ENCODE results near the gene OVOL3.

Gene OVOL3

DNA sequence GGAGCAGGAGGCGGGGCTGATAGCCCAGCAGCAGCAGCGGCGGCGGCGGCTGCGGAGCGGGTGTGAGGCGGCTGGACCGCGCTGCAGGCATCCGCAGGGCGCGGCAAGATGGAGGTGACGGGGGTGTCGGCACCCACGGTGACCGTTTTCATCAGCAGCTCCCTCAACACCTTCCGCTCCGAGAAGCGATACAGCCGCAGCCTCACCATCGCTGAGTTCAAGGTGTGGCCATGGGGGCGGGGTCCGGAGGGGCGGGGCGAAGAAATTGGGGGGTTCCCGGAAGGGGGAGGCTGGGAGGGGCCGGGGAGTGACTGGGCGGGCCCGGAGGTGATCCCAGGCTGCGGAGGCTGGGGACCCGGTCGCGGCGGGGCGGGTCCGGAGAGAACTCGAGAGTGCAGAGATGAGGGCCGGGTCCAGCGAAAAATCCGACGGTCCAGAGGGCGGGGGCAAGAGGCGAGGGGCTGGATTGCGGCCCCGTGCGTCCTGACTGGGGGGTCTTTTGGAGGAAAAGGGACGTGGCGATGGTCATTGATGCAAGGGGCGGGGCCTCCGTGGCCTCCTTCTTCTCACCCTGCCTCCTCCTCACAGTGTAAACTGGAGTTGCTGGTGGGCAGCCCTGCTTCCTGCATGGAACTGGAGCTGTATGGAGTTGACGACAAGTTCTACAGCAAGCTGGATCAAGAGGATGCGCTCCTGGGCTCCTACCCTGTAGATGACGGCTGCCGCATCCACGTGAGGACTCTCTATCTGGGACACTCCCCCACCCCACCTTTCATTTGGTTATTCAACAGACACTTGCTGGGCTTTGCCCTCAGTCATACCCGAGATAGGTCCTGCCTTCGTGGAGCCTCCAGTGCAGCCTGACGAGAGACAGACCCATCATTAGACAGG lies 4.8 kb downstream of the OVOL3 start, which contains the start of gene TBCB:
TBCB (plus strand) TSS at position 16 of the 891 bp plus-strand sequence; CDS start at position 109, 93 bp downstream.
- peak within 1 kb of the TSS; percentile 60 for H3K4ac ChIP-seq (ENCODE audit: low read depth, low read length)
- H3K27ac ChIP-seq (ENCODE audit: low read depth, low read length) = peak within 1 kb of the TSS; percentile 79
- H2BK12ac ChIP-seq (ENCODE audit: low read length) = no peak within 1 kb of the TSS
- H4K8ac ChIP-seq (ENCODE audit: low read depth, low read length) = peak within 1 kb of the TSS; percentile 91
- H3K36me3 ChIP-seq (ENCODE audit: control insufficient read depth in 1 of 2, insufficient read depth in 2 of 2, low read length in 2 of 2) = peaks cover 33 to 44% of the 10 kb centered on the region in 2 experiments
- peak within 1 kb of the TSS; percentile 93 for H3K4me2 ChIP-seq (ENCODE audit: low read length)
- H3K14ac ChIP-seq (ENCODE audit: low read length) = peak within 1 kb of the TSS; percentile 70
- peaks cover 14 to 16% of the 10 kb centered on the region in 2 experiments for H3K4me1 ChIP-seq (ENCODE audit: control insufficient read depth in 1 of 2, insufficient read depth in 2 of 2, low read length in 2 of 2)
- H3K18ac ChIP-seq (ENCODE audit: low read length) = peak within 1 kb of the TSS; percentile 67
- H3K27me3 ChIP-seq (ENCODE audit: insufficient read depth, low read length) = no peaks in the 10 kb centered on the region
- peaks cover 12% of the 10 kb centered on the region for H3K79me2 ChIP-seq (ENCODE audit: control insufficient read depth, insufficient read depth, low read length, poor library complexity)
- peak within 1 kb of the TSS; percentile 70 for H4K12ac ChIP-seq (ENCODE audit: low read depth, low read length)
- no peaks in the 10 kb centered on the region for H3K9me3 ChIP-seq (ENCODE audit: insufficient read depth, low read depth, low read length)
- no peak for DNase-seq
- peak within 1 kb of the TSS; percentile 71 for H2AK5ac ChIP-seq (ENCODE audit: low read length)
- no CpG with 5 or more reads among the region's 59 CpGs for whole genome bisulfite sequencing (ENCODE audit: extremely low coverage, insufficient coverage, insufficient read length)
- peak within 1 kb of the TSS; percentile 93 for H3K4me3 ChIP-seq (ENCODE audit: low read depth, low read length)
- H2AFZ ChIP-seq (ENCODE audit: insufficient read depth, low read length, poor library complexity) = peak within 1 kb of the TSS; percentile 90
- H3K79me1 ChIP-seq (ENCODE audit: low read length) = peaks cover 13% of the 10 kb centered on the region
- H3K23ac ChIP-seq (ENCODE audit: low read length) = no peak within 1 kb of the TSS
- H3K9ac ChIP-seq (ENCODE audit: low read length) = peak within 1 kb of the TSS; percentile 76
- H2BK120ac ChIP-seq (ENCODE audit: insufficient read depth, low read length, poor library complexity) = peak within 1 kb of the TSS; percentile 40
- peak within 1 kb of the TSS; percentile 70 for H4K91ac ChIP-seq (ENCODE audit: low read depth, low read length)
- H2BK5ac ChIP-seq (ENCODE audit: low read depth, low read length, poor library complexity) = no peak within 1 kb of the TSS

DNA sequence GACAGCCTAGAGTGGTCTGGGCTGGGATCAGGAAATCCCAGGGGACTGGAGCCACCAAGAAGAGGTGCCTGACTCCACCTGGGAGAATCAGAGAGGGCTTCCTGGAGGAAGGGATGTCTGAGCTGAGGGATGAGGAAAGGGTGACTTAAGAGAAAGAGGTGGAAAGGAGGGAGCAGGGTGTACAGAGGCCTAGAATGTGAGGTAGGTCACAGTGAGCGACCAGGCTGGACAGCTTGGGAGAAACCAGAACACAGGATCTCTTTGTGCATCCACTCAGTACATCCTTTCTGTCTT lies 5.3 kb downstream of the OVOL3 start:
- Histone ChIP-seq H3K9me3 (ENCODE audit: insufficient read depth, low read depth, low read length) (no peaks in the 10 kb centered on the region), H3K9ac (ENCODE audit: low read length) (peak overlapping the region; percentile 4), H2AFZ (ENCODE audit: insufficient read depth, low read length, poor library complexity) (peak overlapping the region; percentile 90), H4K12ac (ENCODE audit: low read depth, low read length) (peak overlapping the region; percentile 70), H3K27ac (ENCODE audit: low read depth, low read length) (no peak overlapping the region), H4K91ac (ENCODE audit: low read depth, low read length) (peak overlapping the region; percentile 70), H3K4ac (ENCODE audit: low read depth, low read length) (peak overlapping the region; percentile 60), H3K4me2 (ENCODE audit: low read length) (peak overlapping the region; percentile 63), H4K8ac (ENCODE audit: low read depth, low read length) (peak overlapping the region; percentile 90), H3K27me3 (ENCODE audit: insufficient read depth, low read length) (no peaks in the 10 kb centered on the region), H2BK120ac (ENCODE audit: insufficient read depth, low read length, poor library complexity) (no peak overlapping the region), H3K79me2 (ENCODE audit: control insufficient read depth, insufficient read depth, low read length, poor library complexity) (peaks cover 12% of the 10 kb centered on the region), H3K4me3 (ENCODE audit: low read depth, low read length) (no peak overlapping the region), H2BK12ac (ENCODE audit: low read length) (no peak overlapping the region), H3K23ac (ENCODE audit: low read length) (no peak overlapping the region), H2AK5ac (ENCODE audit: low read length) (peak overlapping the region; percentile 71), H3K79me1 (ENCODE audit: low read length) (peaks cover 13% of the 10 kb centered on the region), H3K18ac (ENCODE audit: low read length) (peak overlapping the region; percentile 67), H2BK5ac (ENCODE audit: low read depth, low read length, poor library complexity) (no peak overlapping the region), H3K4me1 (ENCODE audit: control insufficient read depth in 1 of 2, insufficient read depth in 2 of 2, low read length in 2 of 2) (peaks cover 14 to 16% of the 10 kb centered on the region in 2 experiments), H3K36me3 (ENCODE audit: control insufficient read depth in 1 of 2, insufficient read depth in 2 of 2, low read length in 2 of 2) (peaks cover 37 to 42% of the 10 kb centered on the region in 2 experiments), H3K14ac (ENCODE audit: low read length) (no peak overlapping the region)
- DNase-seq = no peak
- WGBS (ENCODE audit: extremely low coverage, insufficient coverage, insufficient read length) = no CpG with 5 or more reads among the region's 1 CpG

DNA sequence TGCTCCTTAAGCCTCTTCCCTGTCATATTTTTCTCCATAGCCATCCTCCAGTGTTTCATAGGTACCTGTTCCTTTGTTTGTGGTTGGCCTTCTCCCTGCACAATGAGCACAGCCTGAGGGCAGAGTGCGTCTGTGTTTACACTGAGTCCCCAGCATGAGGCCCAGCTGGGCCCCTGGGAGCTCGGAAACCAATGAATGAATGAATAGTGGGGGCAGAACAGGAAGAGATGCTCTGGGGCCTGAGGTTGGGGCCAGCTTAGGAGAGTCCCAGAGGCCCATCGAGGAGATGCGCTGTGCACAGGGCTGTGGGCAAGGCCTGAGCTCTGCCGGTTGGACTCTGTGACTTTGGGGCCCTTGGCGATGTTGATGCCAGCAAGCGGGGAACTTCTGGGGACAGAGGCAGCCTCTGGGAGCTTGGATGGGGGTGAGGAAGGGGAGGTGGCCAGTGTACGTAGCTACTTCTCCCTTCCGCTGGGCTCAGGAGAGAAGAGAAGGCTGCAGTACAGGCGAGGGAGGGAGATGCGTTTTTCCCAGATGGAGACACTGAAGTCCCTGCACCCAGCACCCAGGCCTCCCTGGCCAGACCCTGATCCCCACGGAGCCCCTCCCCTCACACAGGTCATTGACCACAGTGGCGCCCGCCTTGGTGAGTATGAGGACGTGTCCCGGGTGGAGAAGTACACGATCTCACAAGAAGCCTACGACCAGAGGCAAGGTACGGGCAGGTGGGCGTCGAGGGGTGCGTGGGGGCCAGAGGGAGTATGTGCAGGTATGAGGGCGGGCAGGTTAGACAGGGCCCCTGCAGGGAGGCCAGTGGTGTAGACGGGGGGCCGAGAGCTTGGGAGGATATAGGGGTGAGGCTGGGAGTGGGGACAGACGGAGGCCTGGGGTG lies 9.4 kb downstream of the OVOL3 start:
- H4K91ac ChIP-seq (ENCODE audit: low read depth, low read length) = no peak overlapping the region
- no peak overlapping the region for H2AFZ ChIP-seq (ENCODE audit: insufficient read depth, low read length, poor library complexity)
- H2BK120ac ChIP-seq (ENCODE audit: insufficient read depth, low read length, poor library complexity) = no peak overlapping the region
- DNase-seq = no peak
- no peak overlapping the region for H3K27ac ChIP-seq (ENCODE audit: low read depth, low read length)
- H3K23ac ChIP-seq (ENCODE audit: low read length) = no peak overlapping the region
- no peak overlapping the region for H2BK5ac ChIP-seq (ENCODE audit: low read depth, low read length, poor library complexity)
- peaks cover 5 to 6% of the 10 kb centered on the region in 2 experiments for H3K4me1 ChIP-seq (ENCODE audit: control insufficient read depth in 1 of 2, insufficient read depth in 2 of 2, low read length in 2 of 2)
- no peak overlapping the region for H3K14ac ChIP-seq (ENCODE audit: low read length)
- no peak overlapping the region for H3K18ac ChIP-seq (ENCODE audit: low read length)
- no peak overlapping the region for H3K9ac ChIP-seq (ENCODE audit: low read length)
- no peak overlapping the region for H4K8ac ChIP-seq (ENCODE audit: low read depth, low read length)
- H3K4me3 ChIP-seq (ENCODE audit: low read depth, low read length) = no peak overlapping the region
- no CpG with 5 or more reads among the region's 26 CpGs for WGBS (ENCODE audit: extremely low coverage, insufficient coverage, insufficient read length)
- H3K9me3 ChIP-seq (ENCODE audit: insufficient read depth, low read depth, low read length) = no peaks in the 10 kb centered on the region
- peaks cover 3% of the 10 kb centered on the region for H3K79me2 ChIP-seq (ENCODE audit: control insufficient read depth, insufficient read depth, low read length, poor library complexity)
- H3K4me2 ChIP-seq (ENCODE audit: low read length) = no peak overlapping the region
- H3K27me3 ChIP-seq (ENCODE audit: insufficient read depth, low read length) = no peaks in the 10 kb centered on the region
- H4K12ac ChIP-seq (ENCODE audit: low read depth, low read length) = no peak overlapping the region
- H3K79me1 ChIP-seq (ENCODE audit: low read length) = peaks cover 5% of the 10 kb centered on the region
- H3K36me3 ChIP-seq (ENCODE audit: control insufficient read depth in 1 of 2, insufficient read depth in 2 of 2, low read length in 2 of 2) = peaks cover 45 to 57% of the 10 kb centered on the region in 2 experiments
- H2BK12ac ChIP-seq (ENCODE audit: low read length) = no peak overlapping the region
- H3K4ac ChIP-seq (ENCODE audit: low read depth, low read length) = no peak overlapping the region
- H2AK5ac ChIP-seq (ENCODE audit: low read length) = no peak overlapping the region

DNA sequence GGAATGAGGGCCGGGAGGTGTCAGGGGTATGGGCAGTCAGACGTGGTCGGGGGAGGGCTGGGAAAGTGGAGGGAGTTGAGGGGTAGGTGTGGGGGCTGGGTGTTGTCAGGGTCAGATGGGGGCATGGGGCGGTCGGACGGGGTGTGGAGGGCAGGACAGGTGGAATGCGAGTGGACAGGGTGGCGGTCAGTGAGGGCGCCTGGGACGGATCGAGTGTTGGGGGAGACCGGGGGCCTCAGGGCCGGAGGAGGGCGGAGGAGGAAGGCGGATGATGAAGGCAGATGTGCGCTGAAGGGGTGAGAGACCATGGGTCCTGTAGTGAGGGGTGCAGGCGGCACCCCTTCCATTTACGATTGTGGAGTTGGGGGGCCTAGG lies 10.0 kb downstream of the OVOL3 start:
- Histone ChIP-seq H3K9ac (ENCODE audit: low read length) (no peak overlapping the region), H4K8ac (ENCODE audit: low read depth, low read length) (no peak overlapping the region), H3K36me3 (ENCODE audit: control insufficient read depth in 1 of 2, insufficient read depth in 2 of 2, low read length in 2 of 2) (peaks cover 48 to 63% of the 10 kb centered on the region in 2 experiments), H2AFZ (ENCODE audit: insufficient read depth, low read length, poor library complexity) (no peak overlapping the region), H3K4me2 (ENCODE audit: low read length) (no peak overlapping the region), H3K27ac (ENCODE audit: low read depth, low read length) (no peak overlapping the region), H3K27me3 (ENCODE audit: insufficient read depth, low read length) (no peaks in the 10 kb centered on the region), H3K79me1 (ENCODE audit: low read length) (no peaks in the 10 kb centered on the region), H2AK5ac (ENCODE audit: low read length) (no peak overlapping the region), H3K18ac (ENCODE audit: low read length) (no peak overlapping the region), H4K91ac (ENCODE audit: low read depth, low read length) (no peak overlapping the region), H3K23ac (ENCODE audit: low read length) (no peak overlapping the region), H2BK5ac (ENCODE audit: low read depth, low read length, poor library complexity) (no peak overlapping the region), H2BK120ac (ENCODE audit: insufficient read depth, low read length, poor library complexity) (no peak overlapping the region), H3K79me2 (ENCODE audit: control insufficient read depth, insufficient read depth, low read length, poor library complexity) (peaks cover under 1% of the 10 kb centered on the region), H2BK12ac (ENCODE audit: low read length) (no peak overlapping the region), H3K4me1 (ENCODE audit: control insufficient read depth in 1 of 2, insufficient read depth in 2 of 2, low read length in 2 of 2) (peaks cover 4 to 5% of the 10 kb centered on the region in 2 experiments), H3K4me3 (ENCODE audit: low read depth, low read length) (no peak overlapping the region), H3K14ac (ENCODE audit: low read length) (no peak overlapping the region), H3K4ac (ENCODE audit: low read depth, low read length) (no peak overlapping the region), H3K9me3 (ENCODE audit: insufficient read depth, low read depth, low read length) (no peaks in the 10 kb centered on the region), H4K12ac (ENCODE audit: low read depth, low read length) (no peak overlapping the region)
- no CpG with 5 or more reads among the region's 18 CpGs for WGBS (ENCODE audit: extremely low coverage, insufficient coverage, insufficient read length)
- DNase-seq = no peak
